ENCODE results near the gene IGFBP4.

DNA sequence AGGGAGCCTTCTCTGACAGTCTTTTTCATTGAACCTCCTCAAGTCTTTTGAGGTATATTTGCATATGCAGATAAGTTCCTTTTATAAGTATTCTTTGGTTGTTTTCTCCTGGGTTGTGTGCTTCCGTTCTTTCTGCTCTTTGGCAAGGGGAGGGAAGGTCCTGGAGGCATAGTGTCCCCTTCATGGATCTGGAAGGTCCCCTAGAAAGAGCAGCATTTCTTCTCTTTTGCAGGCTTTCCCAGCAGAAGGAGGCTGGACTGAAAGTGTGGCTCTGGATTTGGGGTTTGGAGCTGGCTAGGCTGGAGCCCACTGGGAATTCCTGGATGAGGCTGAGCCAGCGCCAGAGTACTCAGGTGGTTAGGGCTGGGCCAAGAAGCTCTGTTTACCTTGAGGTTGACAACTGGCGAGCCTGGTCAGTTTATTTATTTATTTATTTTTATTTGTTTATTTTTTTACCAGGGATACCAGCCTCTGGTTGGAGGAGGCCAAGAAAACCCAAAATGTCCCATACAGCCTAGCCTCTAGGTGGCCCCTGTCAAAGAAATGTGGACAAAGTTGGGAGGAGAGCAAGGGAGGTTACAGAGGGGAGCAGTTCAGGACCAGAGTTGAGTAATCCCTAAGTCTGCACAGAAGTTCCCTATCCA lies 20.1 kb upstream of the IGFBP4 start:
- TF ChIP-seq TAF1 (IDR thresholded peaks at IDR 0.05; ENCODE audit: borderline replicate concordance, low read depth, low read length) (no peak), CHD2 (IDR thresholded peaks at IDR 0.05; ENCODE audit: low read length, partially characterized antibody) (no peak), MEF2A (IDR thresholded peaks at IDR 0.05; ENCODE audit: borderline replicate concordance, low read depth) (no peak), CTCF (IDR thresholded peaks at IDR 0.05) (no peak; the same call in 1 of the 2 replicates), NRF1 (IDR thresholded peaks at IDR 0.05; ENCODE audit: low read depth, low read length) (no peak), USF1 (IDR thresholded peaks at IDR 0.05; ENCODE audit: borderline replicate concordance, low read depth) (no peak)
- TF ChIP-seq, protein P1, sequence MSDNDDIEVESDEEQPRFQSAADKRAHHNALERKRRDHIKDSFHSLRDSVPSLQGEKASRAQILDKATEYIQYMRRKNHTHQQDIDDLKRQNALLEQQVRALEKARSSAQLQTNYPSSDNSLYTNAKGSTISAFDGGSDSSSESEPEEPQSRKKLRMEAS (IDR thresholded peaks at IDR 0.05; ENCODE audit: low read depth): no peak
